Colonic mucosa (tissue), 4 donors: Measurements from ENCODE around the gene SLC39A11. TPM values are rescaled to one million over a fixed set of nuclear protein-coding genes. Genes with fewer than 3 reads are reported as not detected.
"Not testable (repeated sequence)": the region's sequence is repeated elsewhere in the genome, so short reads cannot be mapped to it uniquely, and the experiment has no call there.

Experiments
- DNase-seq: peaks from one replicate; pipeline ENCODE4 v3.0.0-alpha.2; 2020
- H3K27ac ChIP-seq: fragments of 200-600 bp; one replicate; pipeline ENCODE4 v1.8.0; 2021
- H3K27me3 ChIP-seq: fragments of 200-600 bp; one replicate; pipeline ENCODE4 v1.8.0; 2021
- H3K36me3 ChIP-seq: fragments of 200-600 bp; one replicate; pipeline ENCODE4 v1.8.0; 2021
- H3K4me1 ChIP-seq: fragments of 200-600 bp; one replicate; pipeline ENCODE4 v1.8.0; 2021; ENCODE audit warnings: mild to moderate bottlenecking
- H3K4me3 ChIP-seq: fragments of 200-600 bp; one replicate; pipeline ENCODE4 v1.8.0; 2021
- H3K9ac ChIP-seq, 2 donors: one replicate each; pipeline ENCODE4 v1.7.0; 2013; ENCODE audit warnings: control low read depth in 2 of 2, low read depth in 2 of 2, low read length in 2 of 2
- H3K9me3 ChIP-seq: fragments of 200-600 bp; one replicate; pipeline ENCODE4 v1.8.0; 2021
- intact Hi-C: fragments of 100-400 bp; cut with DNase I; formaldehyde crosslinking; loops from one replicate; pipeline ENCODE4 v1.14.1; 2022
- total RNA-seq, 2 donors: library from RNA; stranded (reverse); fragmentation: NEBNext Ultra II Directional in 1 of 2; extraction: Animal tissue kit (Norgen Biotek cat#: 25700) in 1 of 2; gene quantifications; one replicate each; pipeline ENCODE4 v1.2.1, GENCODE V29; 2021
- TF ChIP-seq, protein P1 (sequence below): fragments of 200-600 bp; IDR thresholded peaks from one replicate; pipeline ENCODE4 v1.8.0; 2022; ENCODE audit warnings: antibody characterized with exemption, mild to moderate bottlenecking
- donor health status: healthy.
- donor health status: DM: no; HTN: no; CAD: no.
- donor health status: DM: no; HTN: no; CAD: no.

The SLC39A11 gene
- total RNA-seq, 2 donors from 2014 or later: 57.7 to 60.0 TPM

DNA sequence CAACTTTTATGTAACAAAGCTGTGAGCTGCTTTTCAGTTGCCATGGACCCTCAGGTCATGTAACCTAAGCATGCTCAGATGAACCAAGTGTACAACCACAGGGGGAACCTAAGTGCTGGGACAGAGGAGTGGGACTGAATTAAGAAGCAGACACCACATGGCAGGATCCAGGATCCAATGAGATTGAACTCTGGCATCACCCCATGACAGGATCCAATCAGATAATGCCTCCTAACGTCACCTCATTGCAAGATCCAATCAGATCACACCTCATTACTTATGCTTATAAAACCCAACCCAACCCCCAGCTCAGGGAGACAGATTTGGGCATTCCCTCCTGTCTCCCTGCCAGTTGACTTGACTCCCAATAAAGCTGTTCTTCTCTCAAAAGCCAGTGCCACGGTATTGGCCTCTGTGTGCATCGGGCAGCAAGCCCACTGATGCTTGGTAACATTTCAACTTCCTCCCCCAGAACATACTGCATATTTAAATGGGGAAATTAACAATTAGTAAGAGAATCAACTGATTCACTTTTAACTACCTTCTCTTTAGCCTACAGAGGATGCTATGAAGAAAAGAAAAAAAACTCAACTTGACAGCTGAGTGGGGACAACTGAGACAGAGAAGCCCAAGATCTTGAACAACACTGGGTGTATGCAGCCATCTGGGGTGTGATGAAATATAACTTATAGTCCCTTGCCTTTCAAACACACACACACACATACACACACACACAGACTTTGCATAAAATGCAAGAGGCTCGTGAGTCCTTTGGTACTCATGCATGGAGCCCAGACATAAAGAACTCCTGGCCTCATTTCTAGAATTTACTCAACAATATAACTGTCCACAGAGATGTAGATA is 148.4 kb downstream of the SLC39A11 start:
- H3K27ac ChIP-seq: no peak overlapping the region
- H3K9ac ChIP-seq: no peak overlapping the region
- no peak overlapping the region for H3K4me3 ChIP-seq
- TF ChIP-seq, protein P1, sequence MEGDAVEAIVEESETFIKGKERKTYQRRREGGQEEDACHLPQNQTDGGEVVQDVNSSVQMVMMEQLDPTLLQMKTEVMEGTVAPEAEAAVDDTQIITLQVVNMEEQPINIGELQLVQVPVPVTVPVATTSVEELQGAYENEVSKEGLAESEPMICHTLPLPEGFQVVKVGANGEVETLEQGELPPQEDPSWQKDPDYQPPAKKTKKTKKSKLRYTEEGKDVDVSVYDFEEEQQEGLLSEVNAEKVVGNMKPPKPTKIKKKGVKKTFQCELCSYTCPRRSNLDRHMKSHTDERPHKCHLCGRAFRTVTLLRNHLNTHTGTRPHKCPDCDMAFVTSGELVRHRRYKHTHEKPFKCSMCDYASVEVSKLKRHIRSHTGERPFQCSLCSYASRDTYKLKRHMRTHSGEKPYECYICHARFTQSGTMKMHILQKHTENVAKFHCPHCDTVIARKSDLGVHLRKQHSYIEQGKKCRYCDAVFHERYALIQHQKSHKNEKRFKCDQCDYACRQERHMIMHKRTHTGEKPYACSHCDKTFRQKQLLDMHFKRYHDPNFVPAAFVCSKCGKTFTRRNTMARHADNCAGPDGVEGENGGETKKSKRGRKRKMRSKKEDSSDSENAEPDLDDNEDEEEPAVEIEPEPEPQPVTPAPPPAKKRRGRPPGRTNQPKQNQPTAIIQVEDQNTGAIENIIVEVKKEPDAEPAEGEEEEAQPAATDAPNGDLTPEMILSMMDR: no peak
- no peaks in the 10 kb centered on the region for H3K4me1 ChIP-seq
- no peaks in the 10 kb centered on the region for H3K27me3 ChIP-seq
- H3K9me3 ChIP-seq: no peaks in the 10 kb centered on the region
- no peaks in the 10 kb centered on the region for H3K36me3 ChIP-seq
- intact Hi-C loops: no loop called here
- no peak for DNase-seq

- H3K27me3 ChIP-seq: no peaks in the 10 kb centered on the region
- DNase-seq: no peak
- TF ChIP-seq, protein P1: no peak
- no peaks in the 10 kb centered on the region for H3K9me3 ChIP-seq
- no peak overlapping the region for H3K27ac ChIP-seq
- intact Hi-C loops: no loop called here
- H3K4me3 ChIP-seq: no peak overlapping the region
- no peaks in the 10 kb centered on the region for H3K36me3 ChIP-seq
- H3K4me1 ChIP-seq: no peaks in the 10 kb centered on the region
- H3K9ac ChIP-seq: no peak overlapping the region
Observed at GRCh38 chr17:72942579-72942978, 149.9 kb downstream of the SLC39A11 start.

DNA sequence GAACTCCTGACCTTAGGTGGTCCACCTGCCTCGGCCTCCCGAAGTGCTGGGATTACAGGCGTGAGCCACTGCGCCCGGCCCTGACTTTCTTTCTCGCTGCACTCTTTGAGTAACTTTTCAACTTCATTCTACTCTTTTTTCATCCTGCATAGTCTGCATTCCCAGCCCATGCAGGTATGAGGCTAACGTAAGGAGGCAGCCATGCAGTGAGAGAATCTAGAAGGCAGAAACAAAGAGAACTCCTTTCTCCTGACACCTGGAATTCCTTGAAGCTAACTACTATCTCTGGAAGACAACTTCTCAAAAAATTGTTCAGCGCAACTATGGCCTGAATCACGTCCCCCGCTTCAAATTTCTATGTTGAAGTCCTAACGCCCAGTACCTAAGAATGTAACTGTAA is 152.0 kb downstream of the SLC39A11 start:
- H3K27ac ChIP-seq: no peak overlapping the region
- no peak overlapping the region for H3K4me3 ChIP-seq
- intact Hi-C loops: no loop called here
- H3K9me3 ChIP-seq: no peaks in the 10 kb centered on the region
- H3K4me1 ChIP-seq: no peaks in the 10 kb centered on the region
- DNase-seq: no peak
- H3K36me3 ChIP-seq: no peaks in the 10 kb centered on the region
- H3K9ac ChIP-seq: no peak overlapping the region
- no peaks in the 10 kb centered on the region for H3K27me3 ChIP-seq
- TF ChIP-seq, protein P1: no peak

DNA sequence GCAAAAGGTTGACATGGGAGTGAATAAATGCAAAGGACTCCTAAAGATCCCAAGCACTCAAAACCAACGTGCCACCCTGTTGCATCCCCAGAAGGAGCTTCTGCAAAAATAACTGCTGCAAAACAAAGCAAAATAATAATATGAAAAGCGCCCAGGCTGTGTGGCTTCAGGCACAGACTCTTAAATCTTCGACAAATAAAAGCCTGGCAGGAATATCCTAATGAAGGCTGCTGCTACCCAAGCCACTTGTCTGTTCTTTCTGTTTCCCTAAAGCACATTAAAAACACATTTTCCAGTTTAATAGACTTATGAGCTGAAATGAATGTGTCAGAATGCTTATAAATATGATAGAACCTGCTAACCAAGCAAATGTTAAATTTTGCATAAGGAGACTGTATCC is 154.0 kb downstream of the SLC39A11 start:
- no peak overlapping the region for H3K9ac ChIP-seq
- no peaks in the 10 kb centered on the region for H3K9me3 ChIP-seq
- H3K4me3 ChIP-seq: no peak overlapping the region
- H3K27me3 ChIP-seq: no peaks in the 10 kb centered on the region
- no peaks in the 10 kb centered on the region for H3K4me1 ChIP-seq
- TF ChIP-seq, protein P1: no peak
- H3K27ac ChIP-seq: no peak overlapping the region
- DNase-seq: no peak
- no peaks in the 10 kb centered on the region for H3K36me3 ChIP-seq
- intact Hi-C loops: no loop called here

DNA sequence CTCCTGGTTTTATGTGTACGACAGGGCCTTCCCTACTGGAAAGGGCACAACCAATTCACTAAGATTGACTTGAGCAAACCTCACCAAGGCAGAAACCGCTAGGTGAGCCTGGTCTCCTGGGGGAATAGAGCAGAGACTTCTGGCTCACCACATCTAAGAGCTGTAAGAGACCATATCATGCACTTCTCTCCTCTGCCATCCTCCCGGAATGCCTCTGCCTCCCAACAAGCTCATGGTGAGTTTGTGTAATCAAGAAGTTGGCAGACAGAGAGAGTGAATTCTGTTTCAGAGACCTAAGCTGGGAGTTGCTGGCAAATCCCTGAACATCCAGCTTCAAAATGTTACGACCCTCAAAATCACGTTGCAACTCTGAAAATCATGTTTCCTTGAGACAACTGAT is 154.8 kb downstream of the SLC39A11 start:
- H3K9ac ChIP-seq: no peak overlapping the region
- no peaks in the 10 kb centered on the region for H3K36me3 ChIP-seq
- H3K27ac ChIP-seq: no peak overlapping the region
- no peaks in the 10 kb centered on the region for H3K27me3 ChIP-seq
- intact Hi-C loops: no loop called here
- TF ChIP-seq, protein P1: no peak
- H3K4me1 ChIP-seq: no peaks in the 10 kb centered on the region
- no peak overlapping the region for H3K4me3 ChIP-seq
- no peaks in the 10 kb centered on the region for H3K9me3 ChIP-seq
- DNase-seq: no peak

GRCh38 chr17:72937254-72937653 is 155.2 kb downstream of the SLC39A11 start:
- H3K9me3 ChIP-seq, H3K4me3 ChIP-seq, H3K9ac ChIP-seq, DNase-seq, H3K4me1 ChIP-seq, H3K36me3 ChIP-seq, H3K27me3 ChIP-seq, intact Hi-C loops, H3K27ac ChIP-seq: not testable (repeated sequence)
